ENCODE results near the gene YPEL2.

- TF ChIP-seq CTCF (conservative IDR thresholded peaks at IDR 0.05; ENCODE audit: low read length) (no peak), EZH2phosphoT487 (IDR thresholded peaks at IDR 0.05; ENCODE audit: borderline replicate concordance) (no peak)
Measured at GRCh38 chr17:59298521-59298920, 32.9 kb upstream of the YPEL2 start.
